ENCODE data around the gene CHKA. TPM values are rescaled to one million over a fixed set of nuclear protein-coding genes. Genes with fewer than 3 reads are reported as not detected.

The CHKA gene
- total and polyA plus RNA-seq, 8 donors = 20.9 to 227 (median 101) TPM

DNA sequence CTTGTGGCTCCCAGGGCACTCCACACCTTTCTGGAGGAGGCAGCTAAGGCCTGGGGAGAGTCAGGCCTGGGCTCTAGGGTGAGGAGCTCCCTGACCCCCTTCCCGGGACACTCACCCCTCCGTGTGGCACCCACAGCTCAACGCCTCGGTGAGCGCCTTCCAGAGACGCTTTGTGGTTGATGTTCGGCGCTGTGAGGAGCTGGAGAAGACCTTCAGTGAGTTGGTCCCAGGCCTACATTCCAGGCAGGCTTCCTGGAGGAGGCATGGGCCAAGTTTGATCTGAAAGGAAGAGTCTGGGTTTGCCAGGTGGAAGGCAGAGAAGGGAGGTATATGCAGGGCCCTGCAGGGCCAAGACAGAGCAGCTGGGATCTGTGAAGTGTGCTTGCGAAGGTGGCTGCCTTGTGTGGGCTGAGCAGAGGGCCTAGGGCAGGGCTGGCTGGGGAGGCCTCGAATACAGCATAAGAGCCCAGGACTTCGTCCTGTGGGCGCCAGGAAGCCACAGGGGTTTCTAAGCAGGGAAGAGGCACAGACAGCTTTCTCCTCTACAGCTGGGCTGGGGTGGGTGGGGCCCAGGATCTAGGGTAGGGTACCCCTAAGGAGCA, 79.5 kb downstream of the CHKA start:
- 78 to 86% (median 81%) methylated on average over 9 to 12 of the region's 12 CpGs for WGBS, 5 donors
- no peak for DNase-seq
- TF ChIP-seq, protein P1, sequence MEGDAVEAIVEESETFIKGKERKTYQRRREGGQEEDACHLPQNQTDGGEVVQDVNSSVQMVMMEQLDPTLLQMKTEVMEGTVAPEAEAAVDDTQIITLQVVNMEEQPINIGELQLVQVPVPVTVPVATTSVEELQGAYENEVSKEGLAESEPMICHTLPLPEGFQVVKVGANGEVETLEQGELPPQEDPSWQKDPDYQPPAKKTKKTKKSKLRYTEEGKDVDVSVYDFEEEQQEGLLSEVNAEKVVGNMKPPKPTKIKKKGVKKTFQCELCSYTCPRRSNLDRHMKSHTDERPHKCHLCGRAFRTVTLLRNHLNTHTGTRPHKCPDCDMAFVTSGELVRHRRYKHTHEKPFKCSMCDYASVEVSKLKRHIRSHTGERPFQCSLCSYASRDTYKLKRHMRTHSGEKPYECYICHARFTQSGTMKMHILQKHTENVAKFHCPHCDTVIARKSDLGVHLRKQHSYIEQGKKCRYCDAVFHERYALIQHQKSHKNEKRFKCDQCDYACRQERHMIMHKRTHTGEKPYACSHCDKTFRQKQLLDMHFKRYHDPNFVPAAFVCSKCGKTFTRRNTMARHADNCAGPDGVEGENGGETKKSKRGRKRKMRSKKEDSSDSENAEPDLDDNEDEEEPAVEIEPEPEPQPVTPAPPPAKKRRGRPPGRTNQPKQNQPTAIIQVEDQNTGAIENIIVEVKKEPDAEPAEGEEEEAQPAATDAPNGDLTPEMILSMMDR (IDR thresholded peaks at IDR 0.05) = no peak
- TF ChIP-seq EP300 (IDR thresholded peaks at IDR 0.05) = no peak
- TF ChIP-seq POLR2AphosphoS5 (IDR thresholded peaks at IDR 0.05) = no peak
- no peak for TF ChIP-seq POLR2A (IDR thresholded peaks at IDR 0.05)
- Histone ChIP-seq H3K4me3 (peak overlapping the region in 2 of 4 donors; percentile 54 to 69), H3K36me3 (peaks cover 40 to 56% (median 54%) of the 10 kb centered on the region in 4 donors), H3K9me3 (no peaks in the 10 kb centered on the region), H3K27ac (peak overlapping the region; percentile 87 to 93 (median 91)), H3K27me3 (no peaks in the 10 kb centered on the region), H3K4me1 (peaks cover 49 to 75% (median 67%) of the 10 kb centered on the region in 4 donors)
- intact Hi-C loops (cut with DNase I; ENCODE audit: low total_unique reads) = no loop called here

GRCh38 chr11:68040957-68041591, 80.1 kb downstream of the CHKA start:
- no peak for TF ChIP-seq POLR2A (IDR thresholded peaks at IDR 0.05)
- no peak for TF ChIP-seq EP300 (IDR thresholded peaks at IDR 0.05)
- TF ChIP-seq, protein P1 (IDR thresholded peaks at IDR 0.05) = no peak
- no peak for TF ChIP-seq POLR2AphosphoS5 (IDR thresholded peaks at IDR 0.05)
- WGBS, 5 donors = 60 to 78% (median 65%) methylated on average over 17 to 23 of the region's 23 CpGs
- intact Hi-C loops (cut with DNase I; ENCODE audit: low total_unique reads) = no loop called here
- Histone ChIP-seq H3K27me3 (no peaks in the 10 kb centered on the region), H3K9me3 (no peaks in the 10 kb centered on the region), H3K4me3 (peak overlapping the region; percentile 54 to 76 (median 70)), H3K27ac (peak overlapping the region; percentile 87 to 93 (median 91)), H3K4me1 (peaks cover 55 to 82% (median 73%) of the 10 kb centered on the region in 4 donors), H3K36me3 (peaks cover 33 to 56% (median 54%) of the 10 kb centered on the region in 4 donors)
- DNase-seq = no peak

DNA sequence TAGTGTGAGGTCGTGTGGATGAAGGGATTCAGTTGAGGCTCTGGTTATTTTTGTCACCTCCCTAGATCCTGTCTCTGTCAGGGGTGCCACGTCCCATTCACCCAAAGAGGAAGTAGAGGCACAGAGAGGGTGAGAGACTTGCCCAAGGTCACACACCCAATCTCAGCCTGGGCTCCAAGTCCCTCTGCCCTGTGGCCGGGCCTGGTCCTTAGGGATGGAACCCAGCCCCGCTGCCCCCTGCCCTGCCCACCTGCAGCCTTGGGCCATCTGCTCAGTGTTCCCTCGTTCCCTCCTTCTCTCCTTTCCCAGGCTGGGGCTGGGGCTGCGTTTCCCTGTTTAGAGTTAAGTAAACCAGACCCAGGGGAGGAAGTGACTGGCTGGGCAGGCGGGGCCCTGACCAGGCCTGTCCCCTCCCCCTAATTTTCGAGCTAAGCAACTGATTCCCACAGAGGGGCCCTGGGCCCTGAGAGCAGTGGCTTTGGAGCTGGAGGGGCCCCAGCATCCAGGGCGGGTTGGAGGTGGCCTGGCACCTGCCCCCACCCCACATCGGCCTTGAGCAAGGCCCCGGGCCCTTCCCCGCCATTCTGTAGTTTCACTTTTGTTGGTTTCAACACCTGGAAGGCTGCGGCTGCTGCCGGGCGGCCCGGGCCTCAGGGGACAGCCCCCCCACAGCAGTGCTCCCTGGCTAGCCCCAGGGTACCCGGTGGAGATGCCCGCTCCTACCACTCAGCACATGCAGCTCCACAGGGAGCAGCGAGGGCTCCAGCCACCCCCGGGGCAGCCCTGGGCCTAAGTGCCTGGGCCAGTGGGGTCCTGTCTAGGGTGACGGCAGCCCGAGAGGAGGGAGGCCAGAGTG, 80.9 kb downstream of the CHKA start:
- H3K36me3 ChIP-seq = peaks cover 28 to 56% (median 51%) of the 10 kb centered on the region in 4 donors
- H3K4me1 ChIP-seq = peaks cover 55 to 88% (median 75%) of the 10 kb centered on the region in 4 donors
- peak in 2 of 3 donors; percentile 55 for TF ChIP-seq POLR2AphosphoS5 (IDR thresholded peaks at IDR 0.05)
- TF ChIP-seq, protein P1 (IDR thresholded peaks at IDR 0.05) = no peak
- DNase-seq = peak; percentile 75 to 91
- H3K27ac ChIP-seq = peak overlapping the region; percentile 87 to 93 (median 91)
- H3K4me3 ChIP-seq = peak overlapping the region; percentile 54 to 76 (median 70)
- H3K9me3 ChIP-seq = no peaks in the 10 kb centered on the region
- 4 to 8% (median 7%) methylated on average over 19 to 22 of the region's 22 CpGs for WGBS, 5 donors
- no peaks in the 10 kb centered on the region for H3K27me3 ChIP-seq
- intact Hi-C loops (cut with DNase I; ENCODE audit: low total_unique reads) = no loop called here

DNA sequence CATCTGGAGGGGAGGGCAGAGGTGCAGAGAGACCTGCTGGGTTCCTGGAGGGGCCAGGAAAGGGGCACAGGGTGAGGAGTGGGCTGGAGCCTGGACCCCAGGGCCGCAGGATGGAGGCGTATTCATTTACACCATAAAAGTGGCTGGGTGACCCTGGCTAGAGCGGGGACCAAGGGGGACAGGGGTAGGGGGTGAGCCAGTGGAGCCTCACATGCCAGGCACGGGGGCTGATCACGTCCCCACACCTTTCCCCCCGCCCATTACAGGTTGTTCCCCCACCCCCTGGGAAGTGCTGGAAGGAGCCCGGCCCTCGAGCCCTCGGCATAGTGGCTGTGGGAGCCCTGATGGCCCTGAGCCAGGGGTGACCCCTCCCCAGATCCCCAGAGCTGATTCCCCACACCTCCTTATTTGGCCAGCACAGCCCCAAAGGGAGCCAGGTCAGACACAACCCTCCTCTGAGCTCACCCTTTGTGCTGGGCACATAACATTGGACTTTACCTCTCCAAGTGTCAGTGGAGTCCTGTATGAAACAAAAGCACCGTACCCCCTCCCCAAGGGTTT, 81.6 kb downstream of the CHKA start:
- Histone ChIP-seq H3K36me3 (peaks cover 20 to 55% (median 51%) of the 10 kb centered on the region in 4 donors), H3K9me3 (no peaks in the 10 kb centered on the region), H3K4me1 (peaks cover 55 to 89% (median 75%) of the 10 kb centered on the region in 4 donors), H3K27me3 (no peaks in the 10 kb centered on the region), H3K4me3 (peak overlapping the region; percentile 54 to 76 (median 70)), H3K27ac (peak overlapping the region; percentile 87 to 93 (median 91))
- TF ChIP-seq POLR2AphosphoS5 (IDR thresholded peaks at IDR 0.05) (no peak), POLR2A (IDR thresholded peaks at IDR 0.05) (no peak), EP300 (IDR thresholded peaks at IDR 0.05) (no peak)
- TF ChIP-seq, protein P1 (IDR thresholded peaks at IDR 0.05) = no peak
- intact Hi-C loops (cut with DNase I; ENCODE audit: low total_unique reads) = no loop called here
- peak in 1 of 2 donors; percentile 61 for DNase-seq
- WGBS, 5 donors = 11 to 26% (median 17%) methylated on average over 7 to 10 of the region's 10 CpGs

Data from stomach (tissue), 9 donors.